GM12878 (cell line): ENCODE data around the gene KLHDC10. TPM values are rescaled to one million over a fixed set of nuclear protein-coding genes. Genes with fewer than 3 reads are reported as not detected.

Experiments
- ATAC-seq: fragments of 200-7000 bp; cut with Tn5 transposase; 3 replicates; pipeline ENCODE4 v1.9.1; 2020; ENCODE audit warnings: mild to moderate bottlenecking, moderate library complexity
- BruUV-seq: library from RNA; stranded (reverse); fragments of 400-500 nt; replicated peaks from 2 replicates; lab custom pipeline; 2021; lab: Mats Ljungman, UMichigan
- CTCF ChIA-PET: fragments of 300-600 bp; sonication (Branson Sonifier 250); formaldehyde crosslinking; extraction: SDS; loops from one replicate; lab custom pipeline; 2021; ENCODE audit warnings: inconsistent platforms; lab: Yijun Ruan, JAX
- POLR2A ChIA-PET: fragments of 350-600 bp; formaldehyde crosslinking; extraction: SDS; loops from one replicate; lab custom pipeline; 2021; ENCODE audit warnings: inconsistent platforms; lab: Charles Lee
- RAD21 ChIA-PET: fragments of 300-600 bp; sonication (Branson Sonifier 250); formaldehyde crosslinking; loops from one replicate; lab custom pipeline; 2023; ENCODE audit warnings: antibody characterized with exemption; ENCODE audit not compliant: unreplicated experiment; lab: Charles Lee
- SMC1A ChIA-PET: fragments of 300-600 bp; sonication (Branson Sonifier 250); formaldehyde crosslinking; loops from one replicate; lab custom pipeline; 2023; ENCODE audit not compliant: unreplicated experiment, uncharacterized antibody; lab: Charles Lee
- DNase-seq: peaks from one replicate; pipeline ENCODE4 v3.0.0-alpha.2; 2011; ENCODE audit warnings: low read depth, low spot score
- FAIRE-seq: peaks from 3 replicates; lab custom pipeline; 2011; peaks lifted over from hg19 to GRCh38; lab: Jason Lieb, UNC
- H2AFZ ChIP-seq: 2 replicates; pipeline ENCODE4 v1.6.0; 2011; ENCODE audit warnings: low read depth, low read length, control low read depth; ENCODE audit not compliant: control insufficient read depth
- H3K27ac ChIP-seq: 2 replicates; pipeline ENCODE4 v1.5.1; 2011; ENCODE audit warnings: control low read depth; ENCODE audit not compliant: control insufficient read depth, insufficient read depth
- H3K27me3 ChIP-seq, 2 experiments: replicated peaks in 1 of 2; 2 replicates each; pipeline versions ENCODE4 v1.6.0 to v1.6.1; 2011; ENCODE audit warnings: low read length in 1 of 2; ENCODE audit not compliant: control insufficient read depth in 2 of 2, insufficient read depth in 2 of 2
- H3K36me3 ChIP-seq, 2 experiments: 2 replicates each; pipeline ENCODE4 v1.5.1; 2011; ENCODE audit warnings: low read length in 1 of 2; ENCODE audit not compliant: control insufficient read depth in 2 of 2, insufficient read depth in 2 of 2
- H3K4me1 ChIP-seq: 2 replicates; pipeline ENCODE4 v1.6.1; 2011; ENCODE audit warnings: mild to moderate bottlenecking, low read length, moderate library complexity, mixed read lengths; ENCODE audit not compliant: control insufficient read depth, insufficient read depth
- H3K4me2 ChIP-seq: 2 replicates; pipeline ENCODE4 v1.6.0; 2011; ENCODE audit warnings: control low read depth; ENCODE audit not compliant: control insufficient read depth, insufficient read depth
- H3K4me3 ChIP-seq: fragments of 200-600 bp; sonication (generic); 2 replicates; pipeline ENCODE4 v1.5.1; 2016
- H3K79me2 ChIP-seq: 2 replicates; pipeline ENCODE4 v1.6.0; 2011; ENCODE audit warnings: low read length; ENCODE audit not compliant: control insufficient read depth, insufficient read depth
- H3K9ac ChIP-seq: 2 replicates; pipeline ENCODE4 v1.8.0; 2011; ENCODE audit warnings: low read length, control low read depth, mixed read lengths; ENCODE audit not compliant: control insufficient read depth, insufficient read depth
- H3K9me3 ChIP-seq: replicated peaks from 3 replicates; pipeline ENCODE4 v1.5.1; 2011; ENCODE audit warnings: mild to moderate bottlenecking, low read length; ENCODE audit not compliant: control insufficient read depth, insufficient read depth
- H4K20me1 ChIP-seq: 2 replicates; pipeline ENCODE4 v1.6.0; 2011; ENCODE audit not compliant: control insufficient read depth, insufficient read depth
- BCL11A ChIP-seq: IDR thresholded peaks from 2 replicates; pipeline ENCODE4 v1.6.1; 2011; ENCODE audit warnings: low read depth, low read length
- BRCA1 ChIP-seq: IDR thresholded peaks from 2 replicates; pipeline ENCODE4 v1.6.1; 2011; ENCODE audit warnings: low read depth, low read length, improper control_type of control experiment
- CBFB ChIP-seq: IDR thresholded peaks from 2 replicates; pipeline ENCODE4 v1.6.1; 2016; ENCODE audit warnings: antibody characterized with exemption, low read depth
- MYC ChIP-seq: IDR thresholded peaks from 2 replicates; pipeline ENCODE4 v1.6.1; 2011; ENCODE audit warnings: mild to moderate bottlenecking, low read length, moderate library complexity, inconsistent platforms; ENCODE audit not compliant: insufficient read depth, insufficient replicate concordance, insufficient read length, severe bottlenecking
- RB1 ChIP-seq: fragments of 450-650 bp; formaldehyde crosslinking; IDR thresholded peaks from 2 replicates; pipeline ENCODE4 v1.6.1; 2017; ENCODE audit warnings: mild to moderate bottlenecking, borderline replicate concordance
- SMARCA5 ChIP-seq: fragments of 450-650 bp; IDR thresholded peaks from 2 replicates; pipeline ENCODE4 v1.6.1; 2017; ENCODE audit warnings: mild to moderate bottlenecking
- SPI1 ChIP-seq: IDR thresholded peaks from 2 replicates; pipeline ENCODE4 v1.6.1; 2011; ENCODE audit warnings: low read depth, mild to moderate bottlenecking, low read length, moderate library complexity, borderline replicate concordance; ENCODE audit not compliant: insufficient read depth
- TCF12 ChIP-seq: IDR thresholded peaks from 2 replicates; pipeline ENCODE4 v1.6.1; 2011; ENCODE audit warnings: low read depth, mild to moderate bottlenecking, low read length
- YY1 ChIP-seq: IDR thresholded peaks from 2 replicates; pipeline ENCODE4 v1.6.1; 2011; ENCODE audit warnings: low read depth, mild to moderate bottlenecking, low read length
- ZBTB40 ChIP-seq: fragments of 450-650 bp; IDR thresholded peaks from 2 replicates; pipeline ENCODE4 v1.6.1; 2016; ENCODE audit warnings: mild to moderate bottlenecking, moderate library complexity, borderline replicate concordance
- in situ Hi-C: fragments of 300-500 bp; cut with MboI; formaldehyde crosslinking; loops from 9 replicates; pipeline ENCODE4 v1.14.3; 2018; ENCODE audit warnings: mixed read lengths
- intact Hi-C: fragments of 100-400 bp; cut with micrococcal nuclease; formaldehyde crosslinking; loops from one replicate; pipeline ENCODE4 v1.14.2; 2022; ENCODE audit not compliant: unreplicated experiment
- polyA plus RNA-seq, 11 experiments: library from polyadenylated mRNA; depleted of rRNA in 4 of 11; unstranded in 6 of 11; stranded (reverse) in 5 of 11; fragments of >200 nt; fragmentation: Nextera tagmentation in 4 of 11; fragmentation: Illumina TruSeq in 1 of 11; extraction: Ambion mirVana in 4 of 11; extraction: Trizol in 1 of 11; gene quantifications; 1 replicate in 1 of 11; 2 replicates in 10 of 11; pipeline versions ENCODE4 v1.2.1 to v1.2.3, GENCODE V29; 2011 to 2016; ENCODE audit warnings: inconsistent platforms in 2 of 11, missing spikeins in 2 of 11, low read depth in 1 of 11
- total RNA-seq, 4 experiments: library from RNA; depleted of rRNA in 3 of 4; stranded (reverse); fragments of >200 nt in 3 of 4; fragmentation: Illumina TruSeq in 1 of 4; extraction: Trizol in 1 of 4; gene quantifications; 2 replicates each; pipeline versions ENCODE4 v1.2.1 to v1.2.3, GENCODE V29; 2013 to 2021
- TF ChIP-seq, protein P1 (sequence below): IDR thresholded peaks from 2 replicates; pipeline ENCODE4 v1.6.1; 2011; ENCODE audit warnings: borderline replicate concordance, low read depth, mild to moderate bottlenecking, moderate library complexity, mixed read lengths, low read length; ENCODE audit not compliant: insufficient read depth; ENCODE audit errors: extremely low read length
- TF ChIP-seq, protein P2 (sequence below): IDR thresholded peaks from 2 replicates; pipeline ENCODE4 v1.6.1; 2012; ENCODE audit warnings: mild to moderate bottlenecking, low read depth, low read length
- TF ChIP-seq, protein P3 (sequence below): fragments of 450-650 bp; IDR thresholded peaks from 2 replicates; pipeline ENCODE4 v1.6.1; 2018; ENCODE audit warnings: borderline replicate concordance, mild to moderate bottlenecking; ENCODE audit not compliant: partially characterized antibody

KLHDC10 gene
- total and polyA plus RNA-seq, 10 of the 15 experiments (the other 5 are each of a cell fraction or from before 2014, with no cell fraction given) = 2.9 to 20.6 (median 9.4) TPM

DNA sequence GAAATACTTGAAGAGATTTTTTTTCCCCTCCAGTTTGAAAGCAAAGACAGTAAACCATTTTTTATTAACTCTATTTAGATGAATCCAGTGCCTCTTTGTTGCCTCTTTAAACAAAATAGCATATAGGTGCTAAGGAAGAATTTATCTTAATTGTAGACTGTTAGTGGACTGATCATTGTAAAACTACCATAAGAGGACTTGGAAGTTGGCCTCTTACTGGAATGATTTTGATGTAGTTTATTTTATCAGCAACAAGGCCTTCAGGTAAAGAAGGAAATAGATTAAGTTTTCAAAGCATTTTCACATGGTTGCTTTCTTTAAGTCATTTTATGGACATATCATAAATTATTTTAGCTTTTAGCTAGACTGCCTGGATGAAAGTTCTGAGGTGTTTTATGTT is 53.2 kb downstream of the KLHDC10 start:
- ChIA-PET SMC1A (interaction anchor here (0.6 kb wide), 1 partner anchor 708 kb away, joined by 3 read pairs; no protein-coding TSS in a partner anchor), CTCF (no interaction called here), RAD21 (no interaction called here), POLR2A (interaction anchor here (0.6 kb wide), 1 partner anchor 34 kb away, joined by 3 read pairs; no protein-coding TSS in a partner anchor)
- Histone ChIP-seq H3K9ac (no peak overlapping the region), H3K4me2 (no peak overlapping the region), H3K36me3 (peaks cover 2 to 12% of the 10 kb centered on the region in 2 experiments; a peak in 3 of 4 replicates), H3K4me1 (0 out of 2 replicates have a peak, but pooled peaks cover 2% of the 10 kb centered on the region), H3K27me3 (no peaks in the 10 kb centered on the region), H3K9me3 (no peaks in the 10 kb centered on the region), H3K79me2 (no peaks in the 10 kb centered on the region), H2AFZ (no peak overlapping the region), H3K27ac (no peak overlapping the region), H3K4me3 (no peak overlapping the region), H4K20me1 (no peaks in the 10 kb centered on the region)
- ATAC-seq = no peak
- FAIRE-seq = no peak
- BruUV-seq = no TSS peak
- in situ Hi-C loops = no loop called here
- intact Hi-C loops = no loop called here
- DNase-seq = no peak
- TF ChIP-seq YY1 = no peak
- TF ChIP-seq, protein P1, sequence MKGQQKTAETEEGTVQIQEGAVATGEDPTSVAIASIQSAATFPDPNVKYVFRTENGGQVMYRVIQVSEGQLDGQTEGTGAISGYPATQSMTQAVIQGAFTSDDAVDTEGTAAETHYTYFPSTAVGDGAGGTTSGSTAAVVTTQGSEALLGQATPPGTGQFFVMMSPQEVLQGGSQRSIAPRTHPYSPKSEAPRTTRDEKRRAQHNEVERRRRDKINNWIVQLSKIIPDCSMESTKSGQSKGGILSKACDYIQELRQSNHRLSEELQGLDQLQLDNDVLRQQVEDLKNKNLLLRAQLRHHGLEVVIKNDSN = no peak
- TF ChIP-seq BRCA1 = no peak
- no peak for TF ChIP-seq MYC
- no peak for TF ChIP-seq SPI1
- no peak for TF ChIP-seq SMARCA5
- no peak for TF ChIP-seq BCL11A
- no peak for TF ChIP-seq CBFB
- TF ChIP-seq RB1 = no peak
- TF ChIP-seq, protein P2, sequence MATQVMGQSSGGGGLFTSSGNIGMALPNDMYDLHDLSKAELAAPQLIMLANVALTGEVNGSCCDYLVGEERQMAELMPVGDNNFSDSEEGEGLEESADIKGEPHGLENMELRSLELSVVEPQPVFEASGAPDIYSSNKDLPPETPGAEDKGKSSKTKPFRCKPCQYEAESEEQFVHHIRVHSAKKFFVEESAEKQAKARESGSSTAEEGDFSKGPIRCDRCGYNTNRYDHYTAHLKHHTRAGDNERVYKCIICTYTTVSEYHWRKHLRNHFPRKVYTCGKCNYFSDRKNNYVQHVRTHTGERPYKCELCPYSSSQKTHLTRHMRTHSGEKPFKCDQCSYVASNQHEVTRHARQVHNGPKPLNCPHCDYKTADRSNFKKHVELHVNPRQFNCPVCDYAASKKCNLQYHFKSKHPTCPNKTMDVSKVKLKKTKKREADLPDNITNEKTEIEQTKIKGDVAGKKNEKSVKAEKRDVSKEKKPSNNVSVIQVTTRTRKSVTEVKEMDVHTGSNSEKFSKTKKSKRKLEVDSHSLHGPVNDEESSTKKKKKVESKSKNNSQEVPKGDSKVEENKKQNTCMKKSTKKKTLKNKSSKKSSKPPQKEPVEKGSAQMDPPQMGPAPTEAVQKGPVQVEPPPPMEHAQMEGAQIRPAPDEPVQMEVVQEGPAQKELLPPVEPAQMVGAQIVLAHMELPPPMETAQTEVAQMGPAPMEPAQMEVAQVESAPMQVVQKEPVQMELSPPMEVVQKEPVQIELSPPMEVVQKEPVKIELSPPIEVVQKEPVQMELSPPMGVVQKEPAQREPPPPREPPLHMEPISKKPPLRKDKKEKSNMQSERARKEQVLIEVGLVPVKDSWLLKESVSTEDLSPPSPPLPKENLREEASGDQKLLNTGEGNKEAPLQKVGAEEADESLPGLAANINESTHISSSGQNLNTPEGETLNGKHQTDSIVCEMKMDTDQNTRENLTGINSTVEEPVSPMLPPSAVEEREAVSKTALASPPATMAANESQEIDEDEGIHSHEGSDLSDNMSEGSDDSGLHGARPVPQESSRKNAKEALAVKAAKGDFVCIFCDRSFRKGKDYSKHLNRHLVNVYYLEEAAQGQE = no peak
- no peak for TF ChIP-seq ZBTB40
- TF ChIP-seq, protein P3, sequence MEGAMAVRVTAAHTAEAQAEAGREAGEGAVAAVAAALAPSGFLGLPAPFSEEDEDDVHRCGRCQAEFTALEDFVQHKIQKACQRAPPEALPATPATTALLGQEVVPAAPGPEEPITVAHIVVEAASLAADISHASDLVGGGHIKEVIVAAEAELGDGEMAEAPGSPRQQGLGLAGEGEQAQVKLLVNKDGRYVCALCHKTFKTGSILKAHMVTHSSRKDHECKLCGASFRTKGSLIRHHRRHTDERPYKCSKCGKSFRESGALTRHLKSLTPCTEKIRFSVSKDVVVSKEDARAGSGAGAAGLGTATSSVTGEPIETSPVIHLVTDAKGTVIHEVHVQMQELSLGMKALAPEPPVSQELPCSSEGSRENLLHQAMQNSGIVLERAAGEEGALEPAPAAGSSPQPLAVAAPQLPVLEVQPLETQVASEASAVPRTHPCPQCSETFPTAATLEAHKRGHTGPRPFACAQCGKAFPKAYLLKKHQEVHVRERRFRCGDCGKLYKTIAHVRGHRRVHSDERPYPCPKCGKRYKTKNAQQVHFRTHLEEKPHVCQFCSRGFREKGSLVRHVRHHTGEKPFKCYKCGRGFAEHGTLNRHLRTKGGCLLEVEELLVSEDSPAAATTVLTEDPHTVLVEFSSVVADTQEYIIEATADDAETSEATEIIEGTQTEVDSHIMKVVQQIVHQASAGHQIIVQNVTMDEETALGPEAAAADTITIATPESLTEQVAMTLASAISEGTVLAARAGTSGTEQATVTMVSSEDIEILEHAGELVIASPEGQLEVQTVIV = no peak
- TF ChIP-seq TCF12 = no peak
